K562 (cell line): Measurements from ENCODE around the gene MAP2K7. TPM values are rescaled to one million over a fixed set of nuclear protein-coding genes. Genes with fewer than 3 reads are reported as not detected.

Experiments
- ATAC-seq: fragments of 200-7000 bp; cut with Tn5 transposase; 3 replicates; pipeline ENCODE4 v1.9.1; 2020; ENCODE audit warnings: moderate library complexity
- BruUV-seq: library from RNA; stranded (reverse); fragments of 400-500 nt; replicated peaks from 2 replicates; lab custom pipeline; 2021; lab: Mats Ljungman, UMichigan
- CTCF ChIA-PET: fragments of 300-600 bp; formaldehyde crosslinking; extraction: SDS; loops from one replicate; lab custom pipeline; 2021; ENCODE audit warnings: low intra/inter-chr PET ratio; lab: Yijun Ruan, JAX
- POLR2A ChIA-PET: fragments of 300-600, 350-650 bp; sonication (Branson Sonifier 250); formaldehyde crosslinking; extraction: SDS; loops from one replicate; lab custom pipeline; 2021; ENCODE audit warnings: antibody characterized with exemption, inconsistent platforms; lab: Yijun Ruan, JAX
- DNase-seq, 4 experiments: peaks; one replicate each; pipeline versions ENCODE4 v3.0.0 to v3.0.0-alpha.2; 2011 to 2018; ENCODE audit warnings: low spot score in 3 of 4, mixed read lengths in 3 of 4; ENCODE audit errors: extremely low read depth in 1 of 4
- FAIRE-seq: peaks from 2 replicates; lab custom pipeline; 2011; peaks lifted over from hg19 to GRCh38; lab: Jason Lieb, UNC
- H2AFZ ChIP-seq: 2 replicates; pipeline ENCODE4 v1.6.0; 2011; ENCODE audit warnings: low read depth, low read length, control low read depth, inconsistent platforms
- H3K27ac ChIP-seq: fragments of 200-600 bp; 3 replicates; pipeline ENCODE4 v1.8.0; 2011; ENCODE audit warnings: low read depth, mild to moderate bottlenecking, control low read depth, inconsistent platforms, low read length, moderate library complexity, mixed read lengths; ENCODE audit errors: extremely low read depth
- H3K27me3 ChIP-seq, 2 experiments: fragments of 300-600 bp in 1 of 2; 2 replicates in 1 of 2; 3 replicates in 1 of 2; pipeline versions ENCODE4 v1.6.0 to v1.8.0; 2011; ENCODE audit warnings: inconsistent platforms in 2 of 2, low read length in 2 of 2, mild to moderate bottlenecking in 1 of 2, mixed read lengths in 1 of 2, moderate library complexity in 1 of 2; ENCODE audit not compliant: control insufficient read depth in 2 of 2, insufficient read depth in 2 of 2
- H3K36me3 ChIP-seq: fragments of 300-600 bp; 3 replicates; pipeline ENCODE4 v1.8.0; 2011; ENCODE audit warnings: mild to moderate bottlenecking, low read length, inconsistent platforms; ENCODE audit not compliant: control insufficient read depth, insufficient read depth
- H3K4me1 ChIP-seq, 2 experiments: fragments of 200-600 bp in 1 of 2; replicated peaks in 1 of 2; 2 replicates in 1 of 2; 3 replicates in 1 of 2; pipeline versions ENCODE4 v1.5.1 to v1.8.0; 2011; ENCODE audit warnings: inconsistent platforms in 2 of 2, low read length in 2 of 2, mild to moderate bottlenecking in 1 of 2, mixed read lengths in 1 of 2, moderate library complexity in 1 of 2; ENCODE audit not compliant: control insufficient read depth in 2 of 2, insufficient read depth in 2 of 2
- H3K4me2 ChIP-seq: 2 replicates; pipeline ENCODE4 v1.6.1; 2011; ENCODE audit warnings: low read length, control low read depth, inconsistent platforms, mixed read lengths; ENCODE audit not compliant: insufficient read depth
- H3K4me3 ChIP-seq: fragments of 200-600 bp; sonication (generic), shearing (Covaris generic); 2 replicates; pipeline ENCODE4 v1.5.1; 2016; ENCODE audit warnings: control low read depth, inconsistent platforms
- H3K79me2 ChIP-seq: fragments of 200-600 bp; 3 replicates; pipeline ENCODE4 v1.8.0; 2011; ENCODE audit warnings: low read length, inconsistent platforms; ENCODE audit not compliant: control insufficient read depth, insufficient read depth
- H3K9ac ChIP-seq, 2 experiments: 2 replicates each; pipeline versions ENCODE4 v1.6.0 to v1.6.1; 2011; ENCODE audit warnings: low read depth in 2 of 2, low read length in 2 of 2, control low read depth in 1 of 2, inconsistent platforms in 1 of 2, mild to moderate bottlenecking in 1 of 2, mixed read lengths in 1 of 2; ENCODE audit not compliant: insufficient read depth in 1 of 2
- H3K9me1 ChIP-seq: one replicate; pipeline ENCODE4 v1.6.0; 2011; ENCODE audit warnings: inconsistent platforms, mild to moderate bottlenecking, low read length, moderate library complexity; ENCODE audit not compliant: control insufficient read depth, insufficient read depth
- H3K9me3 ChIP-seq: replicated peaks from 2 replicates; pipeline ENCODE4 v1.5.1; 2011; ENCODE audit warnings: low read depth, low read length, inconsistent platforms; ENCODE audit not compliant: control insufficient read depth, insufficient read depth
- H4K20me1 ChIP-seq: replicated peaks from 2 replicates; pipeline ENCODE4 v1.6.1; 2011; ENCODE audit warnings: low read length, inconsistent platforms, mixed read lengths; ENCODE audit not compliant: control insufficient read depth, insufficient read depth
- CBFA2T2 ChIP-seq: fragments of 450-650 bp; conservative IDR thresholded peaks from 2 replicates; pipeline ENCODE4 v1.6.1; 2017; ENCODE audit warnings: mild to moderate bottlenecking
- FOXP1 ChIP-seq: sonication (generic); formaldehyde crosslinking; IDR thresholded peaks from 2 replicates; pipeline ENCODE4 v1.8.0; 2022; ENCODE audit warnings: mild to moderate bottlenecking, missing genetic modification reagents
- ID3 ChIP-seq, 2 experiments: fragments of 250-450 bp in 1 of 2; fragments of 450-650 bp in 1 of 2; sonication (Bioruptor Pico) in 1 of 2; IDR thresholded peaks; 2 replicates each; pipeline versions ENCODE4 v1.6.1 to v1.8.0; 2016 to 2021; ENCODE audit warnings: mild to moderate bottlenecking in 2 of 2, moderate library complexity in 2 of 2, missing compliant biosample characterization in 1 of 2, missing genetic modification characterization in 1 of 2
- MLLT1 ChIP-seq, 2 experiments: fragments of 450-650 bp; IDR thresholded peaks; 2 replicates each; pipeline ENCODE4 v1.6.1; 2016
- POLR2A ChIP-seq: fragments of 450-650 bp; conservative IDR thresholded peaks from 2 replicates; pipeline ENCODE4 v1.6.1; 2016
- POLR2B ChIP-seq: fragments of 450-650 bp; IDR thresholded peaks from 2 replicates; pipeline ENCODE4 v1.6.1; 2018; ENCODE audit warnings: low read depth; ENCODE audit not compliant: partially characterized antibody
- POLR2G ChIP-seq: fragments of 200-400 bp; formaldehyde crosslinking; IDR thresholded peaks from 2 replicates; pipeline ENCODE4 v1.6.1; 2017; ENCODE audit warnings: low read depth, mild to moderate bottlenecking, antibody characterized with exemption, low read length, moderate library complexity
- SNRNP70 ChIP-seq: fragments of 200-400 bp; formaldehyde crosslinking; optimal IDR thresholded peaks from 2 replicates; pipeline ENCODE3; 2017; ENCODE audit warnings: low read depth, low read length
- SUPT5H ChIP-seq: fragments of 450-650 bp; IDR thresholded peaks from 2 replicates; pipeline ENCODE4 v1.6.1; 2016
- TEAD2 ChIP-seq: fragments of 450-650 bp; IDR thresholded peaks from 2 replicates; pipeline ENCODE4 v1.6.1; 2016; ENCODE audit warnings: missing genetic modification characterization, control low read depth, missing compliant biosample characterization
- ZZZ3 ChIP-seq: fragments of 450-650 bp; IDR thresholded peaks from 2 replicates; pipeline ENCODE4 v1.6.1; 2016; ENCODE audit warnings: antibody characterized with exemption, mild to moderate bottlenecking, moderate library complexity
- WGBS: fragments of 100-300 bp; shearing (Covaris generic); methylation state at CpG from one replicate; pipeline ENCODE4 v1.1.6; 2016; ENCODE audit warnings: low coverage, mixed read lengths; ENCODE audit not compliant: insufficient coverage; ENCODE audit errors: missing lambda C conversion rate; 5-methylcytosine and 5-hydroxymethylcytosine counted together
- in situ Hi-C: fragments of 300-500 bp; cut with MboI; formaldehyde crosslinking; loops from 4 replicates; pipeline ENCODE4 v1.15.0; 2018; ENCODE audit warnings: inconsistent platforms, mixed read lengths
- intact Hi-C: fragments of 100-400 bp; cut with micrococcal nuclease; formaldehyde crosslinking; loops from 2 replicates; pipeline ENCODE4 v1.14.2; 2022
- polyA plus RNA-seq, 8 experiments: library from polyadenylated mRNA; depleted of rRNA in 4 of 8; stranded (reverse) in 5 of 8; unstranded in 3 of 8; fragments of >200 nt; fragmentation: Nextera tagmentation in 2 of 8; fragmentation: Illumina TruSeq in 1 of 8; extraction: Ambion mirVana in 2 of 8; extraction: Trizol in 1 of 8; gene quantifications; 2 replicates each; pipeline versions ENCODE4 v1.2.1 to v1.2.3, GENCODE V29; 2011 to 2014; ENCODE audit warnings: inconsistent platforms in 1 of 8, missing spikeins in 1 of 8
- total RNA-seq, 7 experiments: library from RNA; depleted of rRNA in 6 of 7; stranded (reverse); fragments of >200 nt in 6 of 7; fragmentation: Illumina TruSeq in 2 of 7; extraction: Trizol in 2 of 7; gene quantifications; 2 replicates each; pipeline versions ENCODE4 v1.2.1 to v1.2.3, GENCODE V29; 2011 to 2021; ENCODE audit warnings: low replicate concordance in 1 of 7

MAP2K7 gene
- total and polyA plus RNA-seq, 9 of the 15 experiments (the other 6 are each of a cell fraction or from before 2014, with no cell fraction given) = 0.51 to 45.8 (median 14.1) TPM

- BruUV-seq = no TSS peak
- no peaks in the 10 kb centered on the region for H3K27me3 ChIP-seq
- ATAC-seq (no peak), DNase-seq (no peak), FAIRE-seq (no peak)
- CTCF ChIA-PET = no interaction called here
- H3K36me3 ChIP-seq = peaks cover 37% of the 10 kb centered on the region; the same call in 1 of the 3 replicates
- H4K20me1 ChIP-seq = no peaks in the 10 kb centered on the region
- peaks cover 10% of the 10 kb centered on the region for H3K79me2 ChIP-seq
- no peaks in the 10 kb centered on the region for H3K9me3 ChIP-seq
- intact Hi-C loops (no loop called here), in situ Hi-C loops (no loop called here)
- H3K4me2 ChIP-seq = no peak within 1 kb of the TSS
- WGBS = 80% methylated on average over 11 of the region's 12 CpGs
- no peaks in the 10 kb centered on the region for H3K9me1 ChIP-seq
- H3K27ac ChIP-seq = no peak within 1 kb of the TSS
- peak within 1 kb of the TSS in 1 of 2 experiments; percentile 48; a peak in 1 of 4 replicates for H3K9ac ChIP-seq
- no peak within 1 kb of the TSS for H3K4me3 ChIP-seq
- H2AFZ ChIP-seq = no peak within 1 kb of the TSS
- peaks cover 7 to 81% of the 10 kb centered on the region in 2 experiments; a peak in 4 of 5 replicates for H3K4me1 ChIP-seq
- no peak for TF ChIP-seq FOXP1 (CRISPR knock-in tag)
- no peak for TF ChIP-seq ID3 (CRISPR knock-in tag; IDR thresholded peaks at IDR 0.05)
- no peak for TF ChIP-seq ID3 (tag; IDR thresholded peaks at IDR 0.05)
- peak; percentile 57; the same call in 1 of the 2 replicates for TF ChIP-seq POLR2A
- TF ChIP-seq TEAD2 (tag) = no peak
- TF ChIP-seq SNRNP70 = no peak
- TF ChIP-seq SUPT5H = peak; percentile 28; the same call in 1 of the 2 replicates
- no peak for TF ChIP-seq ZZZ3
- no peak for TF ChIP-seq CBFA2T2
- TF ChIP-seq POLR2B = peak; percentile 12
- TF ChIP-seq POLR2G = peak; percentile 80
- TF ChIP-seq MLLT1 (IDR thresholded peaks at IDR 0.05) = no peak
- POLR2A ChIA-PET = interaction anchor here (0.7 to 1.7 kb wide), 4 partner anchors 11 to 56 kb away, joined by 3 to 5 read pairs (median 4); partner anchors contain the start of gene MAP2K7
Measured at GRCh38 chr19:7914598-7915045, 10.9 kb downstream of the MAP2K7 start, which contains the start of gene TGFBR3L. Gene TGFBR3L, plus strand, starts transcription at chr19:7914830.
